Skeletal muscle cell (primary cell): Measurements from ENCODE around the gene TJP3.

ENCODE experiments used
- DNase-seq: peaks from one replicate; pipeline ENCODE4 v3.0.0-alpha.2; 2010; ENCODE audit warnings: low read depth
- H3K4me3 ChIP-seq: 2 replicates; pipeline ENCODE4 v1.5.1; 2011; ENCODE audit warnings: low read depth, mild to moderate bottlenecking, control low read depth, low read length, moderate library complexity

The TJP3 gene

DNA sequence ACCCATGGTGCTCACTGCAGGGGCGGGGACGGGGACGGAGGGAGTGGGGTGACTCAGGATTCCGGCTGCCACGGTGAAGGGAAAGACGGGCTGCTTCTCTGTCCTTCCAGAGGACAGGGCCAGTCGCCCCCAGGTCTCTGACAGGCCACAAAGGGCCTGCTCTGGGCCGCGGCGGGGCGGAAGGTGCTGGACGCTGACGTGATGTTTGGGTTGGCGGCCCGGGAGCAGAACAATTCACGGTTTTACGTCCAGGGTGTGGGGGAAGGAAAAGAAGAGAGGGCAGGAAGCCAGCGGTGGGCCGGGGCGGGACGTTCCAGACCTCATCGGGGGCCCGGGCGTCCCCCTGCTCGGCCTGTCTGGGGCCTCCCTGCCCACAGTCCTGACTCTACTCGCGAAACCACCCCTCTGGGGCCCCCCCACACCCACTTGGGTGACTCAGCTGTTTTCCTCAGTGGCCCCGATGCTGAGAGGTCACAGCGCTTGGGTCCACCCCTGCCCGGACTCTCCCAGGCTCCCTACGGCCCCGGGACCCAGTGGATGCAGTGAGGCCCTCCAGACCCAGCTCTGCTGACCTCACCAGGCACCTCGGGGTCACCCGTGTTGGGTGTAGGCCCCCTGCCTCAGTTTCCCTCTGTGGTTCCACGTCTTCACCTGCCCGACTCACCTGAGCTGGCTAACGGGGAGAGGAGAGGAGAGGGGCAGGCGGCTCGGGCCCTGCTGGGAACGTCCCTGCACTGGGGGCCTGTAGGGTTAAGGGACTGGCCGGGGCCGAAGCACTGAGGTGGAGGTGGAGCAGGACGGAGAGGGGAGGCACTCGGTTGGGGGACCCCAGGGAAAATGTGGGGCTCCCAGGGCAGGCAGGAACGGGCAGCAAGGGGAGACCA is 37.1 kb upstream of the TJP3 start:
- DNase-seq, result peak; percentile 60
- no peak overlapping the region for H3K4me3 ChIP-seq

- no peak overlapping the region for H3K4me3 ChIP-seq
- DNase-seq, result no peak
Observed at GRCh38 chr19:3671680-3672574, 36.3 kb upstream of the TJP3 start.

DNA sequence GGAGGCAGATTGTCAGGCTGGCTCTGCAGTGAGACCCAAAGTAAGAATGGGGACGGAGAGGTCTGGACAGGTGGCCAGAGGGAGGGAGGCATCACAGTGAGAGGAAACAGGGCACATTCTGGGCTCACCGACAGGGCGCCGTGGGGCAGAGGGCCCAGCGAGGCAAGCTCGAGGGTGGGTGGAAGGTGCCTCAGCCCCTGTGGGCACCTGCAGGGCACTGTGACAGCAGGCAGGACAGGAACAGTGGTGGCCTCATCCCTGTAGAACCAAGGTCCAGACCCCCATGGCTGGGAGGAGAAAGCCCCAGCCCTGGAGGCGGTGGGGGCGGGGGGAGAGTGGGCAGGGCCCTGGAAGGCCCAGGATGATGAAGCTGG is 35.6 kb upstream of the TJP3 start:
- no peak for DNase-seq
- no peak overlapping the region for H3K4me3 ChIP-seq

DNA sequence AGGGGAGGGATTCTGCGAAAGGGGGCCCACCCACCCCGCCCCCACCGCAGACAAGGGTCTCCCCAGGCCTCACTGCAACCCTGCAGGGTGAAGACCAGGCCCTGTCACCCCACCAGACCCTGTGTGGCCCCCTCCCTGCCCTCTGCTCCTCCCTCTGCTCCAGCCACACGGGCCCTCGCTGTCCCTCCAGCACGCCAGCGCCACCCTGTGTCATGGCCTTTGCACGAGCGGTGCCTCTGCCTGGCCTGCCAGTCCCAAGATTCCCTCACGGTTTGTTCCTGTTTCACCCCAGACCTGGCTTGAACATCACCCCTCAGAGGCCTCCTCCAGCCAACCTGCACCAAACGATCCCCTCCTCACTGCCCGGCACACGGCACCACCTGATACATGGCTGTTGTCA is 35.2 kb upstream of the TJP3 start:
- DNase-seq, result no peak
- no peak overlapping the region for H3K4me3 ChIP-seq

- DNase-seq, result no peak
Observed at GRCh38 chr19:3673506-3674439, 34.4 kb upstream of the TJP3 start.

DNA sequence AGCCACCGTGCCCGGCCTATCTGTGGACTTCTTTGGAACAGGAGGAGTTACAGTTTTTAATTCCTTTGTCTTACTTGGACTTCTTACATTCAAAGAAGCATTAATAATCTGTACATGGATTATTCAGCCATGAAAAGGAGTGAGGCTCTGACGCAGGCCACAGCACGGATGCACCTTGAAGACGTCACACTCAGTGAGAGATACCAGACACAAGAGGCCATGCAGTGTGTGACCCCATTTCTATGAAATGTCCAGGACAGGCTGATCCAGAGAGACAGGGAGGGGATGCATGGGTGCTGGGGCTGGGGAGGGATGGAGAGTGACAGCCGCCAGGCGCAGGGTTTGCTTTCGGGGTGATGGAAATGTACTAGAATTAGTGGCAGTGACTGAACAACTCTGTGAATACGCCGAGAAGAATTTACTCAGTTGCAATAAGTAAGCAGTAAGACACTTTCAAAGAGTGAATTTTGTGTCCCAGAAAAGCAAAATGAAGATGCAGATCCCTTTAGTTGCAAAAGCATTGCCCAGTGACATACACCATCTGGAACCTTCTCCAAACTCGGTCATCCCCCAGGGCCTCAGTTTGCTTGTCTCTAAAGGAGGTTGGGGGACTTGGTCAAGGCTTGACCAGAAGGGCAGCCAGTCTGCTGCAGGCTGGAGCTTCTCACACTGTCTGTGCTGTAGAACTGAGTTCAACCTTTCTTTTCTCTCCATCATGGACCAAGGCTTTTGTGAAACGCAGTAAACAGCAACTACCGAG is 33.2 kb upstream of the TJP3 start:
- DNase-seq, result no peak
- no peak overlapping the region for H3K4me3 ChIP-seq

More at GRCh38 chr19:3673506-3674439, 34.4 kb upstream of the TJP3 start:
- no peak overlapping the region for H3K4me3 ChIP-seq

GRCh38 chr19:3678188-3678587 is 30.0 kb upstream of the TJP3 start:
- DNase-seq, result no peak
- H3K4me3 ChIP-seq, result no peak overlapping the region

GRCh38 chr19:3679138-3679537 is 29.0 kb upstream of the TJP3 start:
- no peak for DNase-seq
- no peak overlapping the region for H3K4me3 ChIP-seq

DNA sequence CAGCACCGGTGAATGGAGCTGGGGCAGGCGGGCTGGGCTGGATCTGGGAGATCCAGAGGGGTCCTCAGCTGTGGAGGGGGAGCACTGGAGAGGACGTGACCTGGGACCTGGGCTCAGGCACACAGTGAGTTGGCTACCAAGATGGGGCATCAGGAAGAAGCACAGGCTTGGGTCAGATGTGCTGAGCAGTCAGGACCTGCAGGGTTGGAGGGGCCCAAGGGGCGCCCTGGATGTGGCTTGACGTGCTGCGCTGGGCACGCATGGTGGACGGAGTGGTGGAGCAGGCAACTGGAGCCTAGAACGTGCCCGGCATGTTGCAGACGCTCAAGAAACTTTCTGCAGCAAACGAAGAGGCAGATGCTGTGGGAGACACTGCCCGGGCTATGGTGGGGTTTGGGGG is 28.6 kb upstream of the TJP3 start:
- no peak for DNase-seq
- H3K4me3 ChIP-seq, result no peak overlapping the region

- no peak for DNase-seq
- H3K4me3 ChIP-seq, result no peak overlapping the region
Observed at GRCh38 chr19:3680939-3681338, 27.2 kb upstream of the TJP3 start.

DNA sequence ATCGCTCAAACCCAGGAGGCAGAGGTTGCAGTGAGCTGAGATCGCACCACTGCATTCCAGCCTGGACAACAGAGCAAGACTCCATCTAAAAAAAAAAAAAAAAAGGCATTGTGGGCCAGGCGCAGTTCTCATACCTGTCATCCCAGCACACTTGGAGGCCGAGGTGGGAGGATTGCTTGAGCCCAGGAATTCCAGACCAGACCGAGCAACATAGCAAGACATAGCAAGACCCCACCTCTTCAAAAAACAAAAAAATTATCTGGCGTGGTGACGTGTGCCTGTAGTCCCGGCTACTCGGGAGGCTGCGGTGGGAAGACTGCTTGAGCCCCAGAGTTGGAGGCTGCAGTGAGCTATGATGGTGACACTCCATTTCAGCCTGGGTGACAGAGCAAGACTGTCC is 25.9 kb upstream of the TJP3 start:
- no peak overlapping the region for H3K4me3 ChIP-seq
- DNase-seq, result no peak

- DNase-seq, result peak; percentile 54
- no peak overlapping the region for H3K4me3 ChIP-seq
Observed at GRCh38 chr19:3682741-3683404, 25.3 kb upstream of the TJP3 start.

- H3K4me3 ChIP-seq, result no peak overlapping the region
- no peak for DNase-seq
Observed at GRCh38 chr19:3683405-3684053, 24.7 kb upstream of the TJP3 start.

DNA sequence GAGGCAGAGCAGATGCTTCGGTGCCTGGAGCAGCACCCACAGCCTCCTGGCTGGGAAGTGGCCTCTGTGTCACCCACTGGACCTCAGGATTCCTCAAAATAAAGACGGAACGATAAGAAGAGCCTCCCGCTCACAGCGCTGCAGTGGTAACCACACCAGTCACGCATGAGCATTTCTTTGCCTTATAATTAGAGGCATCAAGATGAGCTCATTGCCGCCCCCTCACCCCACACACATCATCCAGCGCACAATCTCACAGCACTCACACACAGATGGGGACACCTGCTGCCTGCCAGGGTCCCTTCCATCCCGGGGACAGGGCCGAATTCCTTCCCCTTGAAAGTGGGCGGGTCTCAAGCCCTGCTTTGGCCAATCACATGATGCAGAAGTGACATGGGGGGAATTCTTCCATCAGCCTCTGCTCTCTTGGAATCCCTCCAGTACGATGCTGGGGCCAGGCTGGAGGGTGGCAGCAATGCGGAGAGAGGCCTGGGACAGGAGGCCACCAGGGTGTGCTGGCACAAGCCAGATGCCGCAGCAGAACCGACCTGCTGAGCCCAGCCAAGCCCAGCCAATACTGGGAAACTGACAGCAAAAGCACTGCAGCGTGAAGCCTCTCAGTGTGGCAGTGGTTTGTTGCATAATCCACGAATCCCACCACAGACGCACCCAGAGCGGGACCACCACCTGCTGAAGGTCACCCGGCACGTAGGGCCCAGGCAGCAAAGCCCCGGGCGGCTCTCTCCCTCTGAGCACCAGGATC is 23.9 kb upstream of the TJP3 start:
- DNase-seq, result peak; percentile 22

GRCh38 chr19:3684817-3685410 is 23.3 kb upstream of the TJP3 start:
- H3K4me3 ChIP-seq, result no peak overlapping the region
- DNase-seq, result no peak

More for the DNA sequence above, 23.9 kb upstream of the TJP3 start:
- H3K4me3 ChIP-seq, result no peak overlapping the region

- H3K4me3 ChIP-seq, result no peak overlapping the region
- no peak for DNase-seq
Observed at GRCh38 chr19:3687393-3687773, 20.8 kb upstream of the TJP3 start.
